Hepatocyte (in vitro differentiated cells): Measurements from ENCODE around the gene CFAP68. TPM values are rescaled to one million over a fixed set of nuclear protein-coding genes. Genes with fewer than 3 reads are reported as not detected.

Experiments
- DNase-seq: peaks from one replicate; pipeline ENCODE4 v3.0.0-alpha.2; 2016; ENCODE audit warnings: low spot score
- H2AFZ ChIP-seq: fragments of 200-600 bp; sonication (generic); 2 replicates; pipeline ENCODE4 v1.6.0; 2016; ENCODE audit warnings: antibody characterized with exemption, mild to moderate bottlenecking
- H3K27ac ChIP-seq: fragments of 200-600 bp; sonication (generic); 2 replicates; pipeline ENCODE4 v1.5.1; 2016; ENCODE audit warnings: mild to moderate bottlenecking
- H3K27me3 ChIP-seq: fragments of 200-600 bp; sonication (generic); 2 replicates; pipeline ENCODE4 v1.6.1; 2016
- H3K36me3 ChIP-seq: fragments of 200-600 bp; sonication (generic); replicated peaks from 2 replicates; pipeline ENCODE4 v1.5.1; 2016; ENCODE audit warnings: low read depth; ENCODE audit not compliant: insufficient read depth
- H3K4me1 ChIP-seq: fragments of 200-600 bp; sonication (generic); 2 replicates; pipeline ENCODE4 v1.5.1; 2016; ENCODE audit warnings: mild to moderate bottlenecking, moderate library complexity; ENCODE audit not compliant: insufficient read depth
- H3K4me2 ChIP-seq: fragments of 200-600 bp; sonication (generic); 2 replicates; pipeline ENCODE4 v1.6.0; 2016
- H3K4me3 ChIP-seq: fragments of 200-600 bp; sonication (generic); 2 replicates; pipeline ENCODE4 v1.5.1; 2016; ENCODE audit warnings: mild to moderate bottlenecking
- H3K79me2 ChIP-seq: fragments of 200-600 bp; sonication (generic); 2 replicates; pipeline ENCODE4 v1.6.0; 2017; ENCODE audit warnings: mild to moderate bottlenecking
- H3K9me2 ChIP-seq: fragments of 200-600 bp; sonication (generic); replicated peaks from 2 replicates; pipeline ENCODE4 v1.6.0; 2017; ENCODE audit warnings: mild to moderate bottlenecking; ENCODE audit not compliant: insufficient read depth
- H3K9me3 ChIP-seq: fragments of 200-600 bp; sonication (generic); 2 replicates; pipeline ENCODE4 v1.5.1; 2016; ENCODE audit warnings: low read depth, mild to moderate bottlenecking
- H4K20me1 ChIP-seq: fragments of 200-600 bp; sonication (generic); 2 replicates; pipeline ENCODE4 v1.6.0; 2016; ENCODE audit warnings: mild to moderate bottlenecking; ENCODE audit not compliant: insufficient read depth, poor library complexity, severe bottlenecking
- EZH2 ChIP-seq: fragments of 200-600 bp; sonication (generic); IDR thresholded peaks from 2 replicates; pipeline ENCODE4 v1.6.1; 2016; ENCODE audit warnings: antibody characterized with exemption, mild to moderate bottlenecking, borderline replicate concordance
- EZH2phosphoT487 ChIP-seq: fragments of 200-600 bp; sonication (generic); IDR thresholded peaks from one replicate; pipeline ENCODE4 v1.6.1; 2018; ENCODE audit warnings: antibody characterized with exemption, mild to moderate bottlenecking, low read depth, moderate library complexity; ENCODE audit not compliant: unreplicated experiment, severe bottlenecking
- WGBS: methylation state at CpG from one replicate; pipeline ENCODE4 v1.1.6; 2016; ENCODE audit warnings: low lambda C conversion rate; ENCODE audit errors: missing lambda C conversion rate; 5-methylcytosine and 5-hydroxymethylcytosine counted together
- polyA plus RNA-seq: library from polyadenylated mRNA; unstranded; fragments of >200 nt; fragmentation: Nextera tagmentation; extraction: Ambion mirVana; gene quantifications from 2 replicates; pipeline ENCODE4 v1.2.1, GENCODE V29; 2016
- total RNA-seq: library from RNA; depleted of rRNA; stranded (reverse); fragments of >200 nt; gene quantifications from 2 replicates; pipeline ENCODE4 v1.2.3, GENCODE V29; 2014
- TF ChIP-seq, protein P1 (sequence below): fragments of 200-600 bp; sonication (generic); IDR thresholded peaks from 2 replicates; pipeline ENCODE4 v1.5.1; 2016; ENCODE audit warnings: antibody characterized with exemption, mild to moderate bottlenecking; ENCODE audit not compliant: poor library complexity

The CFAP68 gene
- total and polyA plus RNA-seq, 2 experiments from 2014 or later, result 21.8 to 24.6 TPM

DNA sequence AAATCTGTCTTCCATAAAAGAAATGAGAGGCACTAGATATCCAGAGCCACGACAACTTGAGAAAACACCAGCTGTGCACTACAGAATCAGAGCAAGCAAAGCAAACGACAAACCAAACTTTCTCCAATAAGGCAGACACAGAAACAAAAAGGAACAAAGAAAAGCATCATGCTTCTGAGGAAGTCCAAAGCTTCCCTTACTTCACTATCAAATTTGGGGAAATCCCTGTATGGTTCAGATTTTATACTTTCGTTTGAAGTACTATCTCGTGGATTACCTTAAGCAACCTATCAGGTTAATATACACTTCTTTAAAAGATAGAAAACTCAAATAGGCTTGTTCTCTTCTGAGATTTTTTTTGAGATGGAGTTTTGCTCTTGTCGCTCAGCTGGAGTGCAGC, 35.7 kb upstream of the CFAP68 start:
- Histone ChIP-seq H3K4me3 (no peak overlapping the region), H3K9me3 (no peaks in the 10 kb centered on the region), H3K9me2 (no peaks in the 10 kb centered on the region), H4K20me1 (no peaks in the 10 kb centered on the region), H3K79me2 (no peaks in the 10 kb centered on the region), H3K4me1 (peaks cover 8% of the 10 kb centered on the region), H3K4me2 (no peak overlapping the region), H3K36me3 (no peaks in the 10 kb centered on the region), H3K27ac (no peak overlapping the region), H2AFZ (no peak overlapping the region), H3K27me3 (no peaks in the 10 kb centered on the region)
- TF ChIP-seq, protein P1, sequence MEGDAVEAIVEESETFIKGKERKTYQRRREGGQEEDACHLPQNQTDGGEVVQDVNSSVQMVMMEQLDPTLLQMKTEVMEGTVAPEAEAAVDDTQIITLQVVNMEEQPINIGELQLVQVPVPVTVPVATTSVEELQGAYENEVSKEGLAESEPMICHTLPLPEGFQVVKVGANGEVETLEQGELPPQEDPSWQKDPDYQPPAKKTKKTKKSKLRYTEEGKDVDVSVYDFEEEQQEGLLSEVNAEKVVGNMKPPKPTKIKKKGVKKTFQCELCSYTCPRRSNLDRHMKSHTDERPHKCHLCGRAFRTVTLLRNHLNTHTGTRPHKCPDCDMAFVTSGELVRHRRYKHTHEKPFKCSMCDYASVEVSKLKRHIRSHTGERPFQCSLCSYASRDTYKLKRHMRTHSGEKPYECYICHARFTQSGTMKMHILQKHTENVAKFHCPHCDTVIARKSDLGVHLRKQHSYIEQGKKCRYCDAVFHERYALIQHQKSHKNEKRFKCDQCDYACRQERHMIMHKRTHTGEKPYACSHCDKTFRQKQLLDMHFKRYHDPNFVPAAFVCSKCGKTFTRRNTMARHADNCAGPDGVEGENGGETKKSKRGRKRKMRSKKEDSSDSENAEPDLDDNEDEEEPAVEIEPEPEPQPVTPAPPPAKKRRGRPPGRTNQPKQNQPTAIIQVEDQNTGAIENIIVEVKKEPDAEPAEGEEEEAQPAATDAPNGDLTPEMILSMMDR, result no peak
- TF ChIP-seq EZH2, result no peak
- no peak for TF ChIP-seq EZH2phosphoT487
- no peak for DNase-seq
- WGBS, result 89% methylated on average over 5 of the region's 5 CpGs

DNA sequence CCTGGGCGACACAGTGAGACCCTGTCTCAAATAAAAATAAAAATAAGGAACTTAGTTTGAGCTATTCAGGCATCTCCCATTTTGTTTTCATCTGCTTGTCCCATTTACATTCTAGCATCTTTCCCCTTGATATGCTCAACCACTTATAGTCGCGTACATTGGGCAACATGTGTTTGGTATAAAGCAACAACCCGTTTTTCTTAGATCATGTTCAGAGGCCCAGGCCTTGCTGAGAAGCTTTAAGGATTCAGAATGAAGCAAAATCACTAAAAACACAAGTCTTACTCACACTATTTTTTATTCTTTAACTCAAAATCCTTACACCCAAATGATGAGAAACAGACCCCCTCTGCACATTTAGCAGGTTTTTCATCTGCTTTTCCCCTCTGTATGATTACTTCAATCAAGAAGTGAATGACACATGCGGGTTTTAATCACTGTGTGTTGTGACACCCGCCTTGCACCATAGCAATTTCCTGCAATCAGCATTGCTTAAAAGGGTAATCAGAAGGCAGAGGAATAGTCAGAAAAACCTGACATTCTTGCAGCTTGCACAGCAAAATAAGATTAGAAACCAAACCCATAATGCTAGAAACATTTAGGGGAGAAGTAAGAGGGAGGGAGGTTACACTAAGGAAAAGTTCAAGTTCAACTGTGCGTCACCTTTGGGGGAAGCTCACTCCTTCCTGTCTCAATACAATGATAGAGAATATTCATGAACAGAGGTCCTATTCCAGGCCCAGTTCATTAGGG, 33.9 kb upstream of the CFAP68 start:
- H3K36me3 ChIP-seq, result no peaks in the 10 kb centered on the region
- no peaks in the 10 kb centered on the region for H3K79me2 ChIP-seq
- no peaks in the 10 kb centered on the region for H3K9me2 ChIP-seq
- no peak overlapping the region for H3K27ac ChIP-seq
- TF ChIP-seq EZH2 (no peak), EZH2phosphoT487 (no peak)
- TF ChIP-seq, protein P1, result no peak
- 92% methylated on average over 7 of the region's 7 CpGs for WGBS
- H3K4me2 ChIP-seq, result no peak overlapping the region
- H3K9me3 ChIP-seq, result no peaks in the 10 kb centered on the region
- no peak overlapping the region for H2AFZ ChIP-seq
- no peak overlapping the region for H3K4me3 ChIP-seq
- H3K4me1 ChIP-seq, result peaks cover under 1% of the 10 kb centered on the region
- no peak for DNase-seq
- H4K20me1 ChIP-seq, result no peaks in the 10 kb centered on the region
- no peaks in the 10 kb centered on the region for H3K27me3 ChIP-seq

GRCh38 chr11:111846063-111846462, 33.3 kb upstream of the CFAP68 start:
- Histone ChIP-seq H3K27me3 (no peaks in the 10 kb centered on the region), H3K4me3 (no peak overlapping the region), H3K36me3 (no peaks in the 10 kb centered on the region), H3K9me3 (no peaks in the 10 kb centered on the region), H3K4me1 (no peaks in the 10 kb centered on the region), H4K20me1 (no peaks in the 10 kb centered on the region), H3K9me2 (no peaks in the 10 kb centered on the region), H2AFZ (no peak overlapping the region), H3K27ac (peak overlapping the region; percentile 59), H3K79me2 (no peaks in the 10 kb centered on the region), H3K4me2 (no peak overlapping the region)
- DNase-seq, result no peak
- no peak for TF ChIP-seq EZH2phosphoT487
- TF ChIP-seq, protein P1, result no peak
- TF ChIP-seq EZH2, result no peak
- 86% methylated on average over 2 of the region's 2 CpGs for WGBS
